HCT116 (cell line): ENCODE measurements around the gene FRAS1. TPM values are rescaled to one million over a fixed set of nuclear protein-coding genes. Genes with fewer than 3 reads are reported as not detected.
"Not testable (repeated sequence)": the region's sequence is repeated elsewhere in the genome, so short reads cannot be mapped to it uniquely, and the experiment has no call there.

ENCODE experiments used
- ATAC-seq: fragments of 200-7000 bp; cut with Tn5 transposase; 2 replicates; pipeline ENCODE4 v1.9.1; 2020; ENCODE audit warnings: mild to moderate bottlenecking, moderate library complexity
- BruUV-seq: library from RNA; stranded (reverse); fragments of 400-500 nt; replicated peaks from 2 replicates; lab custom pipeline; 2021; lab: Mats Ljungman, UMichigan
- CTCF ChIA-PET: fragments of 300-600 bp; sonication (Branson Sonifier 250); formaldehyde crosslinking; loops from one replicate; lab custom pipeline; 2021; ENCODE audit warnings: antibody characterized with exemption; lab: Charles Lee
- POLR2A ChIA-PET: fragments of 300-600, 350-600 bp; sonication (Branson Sonifier 250); formaldehyde crosslinking; loops from one replicate; lab custom pipeline; 2021; ENCODE audit warnings: antibody characterized with exemption; lab: Charles Lee
- RAD21 ChIA-PET, 2 experiments: fragments of 300-600 bp; sonication (Branson Sonifier 250); formaldehyde crosslinking; loops; one replicate each; lab custom pipeline; 2023; ENCODE audit warnings: low total read pairs in 2 of 2; ENCODE audit not compliant: uncharacterized antibody in 2 of 2, unreplicated experiment in 2 of 2, low non-redundant PET in 1 of 2; lab: Charles Lee
- DNase-seq: peaks from one replicate; pipeline ENCODE4 v3.0.0-alpha.2; 2010; ENCODE audit warnings: low read depth, low spot score
- H2AFZ ChIP-seq: fragments of 200-600 bp; shearing (Covaris generic), sonication (generic); 2 replicates; pipeline ENCODE4 v1.6.1; 2017; ENCODE audit warnings: low read depth, mixed run types, mixed read lengths, antibody characterized with exemption, low read length; ENCODE audit not compliant: poor library complexity, severe bottlenecking
- H3K27ac ChIP-seq: 2 replicates; pipeline ENCODE4 v1.5.1; 2012; ENCODE audit warnings: low read depth, low read length
- H3K27me3 ChIP-seq: fragments of 200-600 bp; sonication (generic); 2 replicates; pipeline ENCODE4 v1.6.1; 2016; ENCODE audit warnings: mixed run types, low read length, mixed read lengths; ENCODE audit not compliant: insufficient read depth
- H3K36me3 ChIP-seq, 2 experiments: fragments of 200-500 bp in 1 of 2; fragments of 200-600 bp in 1 of 2; sonication (Bioruptor generic) in 1 of 2; sonication (generic) in 1 of 2; 2 replicates each; pipeline versions ENCODE4 v1.5.1 to v1.6.1; 2014 to 2016; ENCODE audit warnings: low read length in 2 of 2, inconsistent platforms in 1 of 2, mixed read lengths in 1 of 2, mixed run types in 1 of 2; ENCODE audit not compliant: insufficient read depth in 2 of 2, control insufficient read depth in 1 of 2
- H3K4me1 ChIP-seq, 2 experiments: fragments of 200-600 bp in 1 of 2; sonication (generic) in 1 of 2; 2 replicates each; pipeline versions ENCODE4 v1.5.1 to v1.6.1; 2012 to 2017; ENCODE audit warnings: low read length in 2 of 2, inconsistent platforms in 1 of 2, mild to moderate bottlenecking in 1 of 2, mixed read lengths in 1 of 2, mixed run types in 1 of 2, moderate library complexity in 1 of 2; ENCODE audit not compliant: insufficient read depth in 2 of 2, control insufficient read depth in 1 of 2
- H3K4me2 ChIP-seq: fragments of 200-600 bp; sonication (generic); 2 replicates; pipeline ENCODE4 v1.6.1; 2017; ENCODE audit warnings: mixed run types, low read length, mixed read lengths
- H3K4me3 ChIP-seq, 2 experiments: fragments of 200-600 bp in 1 of 2; sonication (generic) in 1 of 2; replicated peaks in 1 of 2; 2 replicates each; pipeline ENCODE4 v1.5.1; 2011 to 2016; ENCODE audit warnings: low read length in 2 of 2, control low read depth in 1 of 2, low read depth in 1 of 2, mild to moderate bottlenecking in 1 of 2, mixed read lengths in 1 of 2, mixed run types in 1 of 2
- H3K79me2 ChIP-seq: fragments of 200-600 bp; sonication (generic); 2 replicates; pipeline ENCODE4 v1.6.1; 2017; ENCODE audit warnings: mild to moderate bottlenecking, mixed run types, low read length, moderate library complexity, mixed read lengths; ENCODE audit not compliant: insufficient read depth
- H3K9ac ChIP-seq: fragments of 200-600 bp; sonication (generic); 2 replicates; pipeline ENCODE4 v1.6.1; 2016; ENCODE audit warnings: low read length, mixed read lengths
- H3K9me2 ChIP-seq: fragments of 200-600 bp; sonication (generic), shearing (Covaris generic); 2 replicates; pipeline ENCODE4 v1.6.1; 2017; ENCODE audit warnings: mixed run types, mild to moderate bottlenecking, moderate library complexity; ENCODE audit not compliant: insufficient read depth
- H3K9me3 ChIP-seq, 2 experiments: fragments of 200-500 bp in 1 of 2; fragments of 200-600 bp in 1 of 2; sonication (Bioruptor generic) in 1 of 2; sonication (generic) in 1 of 2; 2 replicates each; pipeline ENCODE4 v1.6.1; 2014 to 2017; ENCODE audit warnings: low read length in 2 of 2, mixed read lengths in 2 of 2, inconsistent platforms in 1 of 2, low read depth in 1 of 2, mild to moderate bottlenecking in 1 of 2, mixed run types in 1 of 2, moderate library complexity in 1 of 2; ENCODE audit not compliant: control insufficient read depth in 1 of 2, insufficient read depth in 1 of 2
- H4K20me1 ChIP-seq: fragments of 200-600 bp; sonication (generic), shearing (Covaris generic); 2 replicates; pipeline ENCODE4 v1.6.1; 2017; ENCODE audit warnings: mixed run types, mild to moderate bottlenecking, moderate library complexity; ENCODE audit not compliant: insufficient read depth
- CBX3 ChIP-seq: IDR thresholded peaks from 2 replicates; pipeline ENCODE4 v1.6.1; 2012; ENCODE audit warnings: low read depth
- EZH2phosphoT487 ChIP-seq: fragments of 200-600 bp; IDR thresholded peaks from 2 replicates; pipeline ENCODE4 v1.6.1; 2018; ENCODE audit warnings: antibody characterized with exemption, borderline replicate concordance
- FOSL1 ChIP-seq: IDR thresholded peaks from 2 replicates; pipeline ENCODE4 v1.6.1; 2012; ENCODE audit warnings: low read depth
- JUND ChIP-seq: IDR thresholded peaks from 2 replicates; pipeline ENCODE4 v1.6.1; 2012
- ZFX ChIP-seq: fragments of 450-650 bp; IDR thresholded peaks from 2 replicates; pipeline ENCODE4 v1.6.1; 2017
- intact Hi-C: fragments of 100-400 bp; cut with micrococcal nuclease; formaldehyde crosslinking; loops from 2 replicates; pipeline ENCODE4 v1.10.0; 2022
- total RNA-seq: library from RNA; stranded (reverse); gene quantifications from one replicate; pipeline ENCODE4 v1.2.1, GENCODE V29; 2021; ENCODE audit not compliant: unreplicated experiment

FRAS1 gene
- total RNA-seq, 1 experiment from 2014 or later: 33.5 TPM

DNA sequence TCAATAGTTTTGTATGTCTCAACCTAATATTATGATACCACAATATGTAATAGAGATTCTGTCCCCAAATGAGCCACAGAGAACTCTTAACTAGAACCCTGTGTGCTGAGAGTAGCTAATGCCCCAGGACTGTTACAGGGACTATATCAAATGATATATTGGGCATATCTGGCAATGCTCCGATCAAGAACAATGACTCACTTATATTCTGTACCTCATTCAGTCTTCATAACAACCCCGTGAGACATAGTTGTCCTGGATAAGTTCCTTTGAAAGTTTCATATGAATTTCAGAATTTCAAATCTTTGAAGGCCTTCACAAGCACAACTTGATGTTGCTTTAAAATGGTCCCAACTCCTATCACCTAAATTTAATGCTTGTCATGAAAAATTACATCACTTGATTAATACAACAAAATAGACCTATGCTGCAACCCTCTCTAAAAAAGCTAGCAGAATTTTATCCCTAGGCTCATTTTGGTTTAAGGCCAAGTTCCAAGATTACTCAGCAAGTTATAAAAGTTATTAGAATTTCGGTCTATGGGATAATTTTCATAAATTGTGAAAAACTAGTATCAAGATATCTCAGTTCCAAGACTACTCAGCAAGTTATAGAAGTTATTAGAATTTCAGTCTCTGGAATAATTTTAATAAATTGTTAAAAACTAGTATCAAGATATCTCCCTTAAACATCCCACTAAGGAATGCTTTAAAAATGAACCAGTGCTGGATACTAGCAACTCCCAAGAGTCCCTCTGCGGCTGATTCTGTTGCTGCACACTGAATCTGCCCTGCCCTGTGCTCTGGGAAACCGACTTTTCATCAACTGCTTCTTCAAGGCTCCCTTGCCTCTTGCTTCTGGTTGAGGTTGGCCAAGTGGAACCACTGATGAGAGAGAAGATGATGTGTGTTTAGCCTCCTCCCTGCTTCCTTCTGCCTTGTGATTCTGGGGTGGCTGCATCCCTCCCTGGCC is 488.4 kb downstream of the FRAS1 start:
- CTCF ChIA-PET: interaction anchor here (1.7 kb wide), 1 partner anchor 551 kb away, joined by 4 read pairs; no protein-coding TSS in a partner anchor
- ATAC-seq: peak; percentile 61

DNA sequence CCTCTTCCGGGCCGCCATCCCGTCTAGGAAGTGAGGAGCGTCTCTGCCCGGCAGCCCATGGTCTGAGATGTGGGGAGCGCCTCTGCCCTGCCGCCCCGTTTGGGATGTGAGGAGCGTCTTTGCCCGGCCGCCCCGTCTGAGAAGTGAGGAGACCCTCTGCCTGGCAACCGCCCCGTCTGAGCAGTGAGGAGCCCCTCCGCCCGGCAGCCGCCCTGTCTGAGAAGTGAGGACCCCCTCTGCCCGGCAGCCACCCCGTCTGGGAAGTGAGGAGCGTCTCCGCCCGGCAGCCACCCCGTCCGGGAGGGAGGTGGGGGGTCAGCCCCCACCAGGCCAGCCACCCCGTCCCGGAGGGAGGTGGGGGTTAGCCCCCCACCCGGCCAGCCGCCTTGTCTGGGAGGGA is 490.8 kb downstream of the FRAS1 start:
- peaks cover 44 to 63% of the 10 kb centered on the region in 2 experiments for H3K4me1 ChIP-seq
- POLR2A ChIA-PET, H3K79me2 ChIP-seq, H3K9me3 ChIP-seq, CTCF ChIA-PET, H3K4me3 ChIP-seq, H3K36me3 ChIP-seq, H2AFZ ChIP-seq, H3K27me3 ChIP-seq, intact Hi-C loops, DNase-seq, H3K4me2 ChIP-seq, RAD21 ChIA-PET, BruUV-seq, H4K20me1 ChIP-seq, H3K9ac ChIP-seq, H3K9me2 ChIP-seq, ATAC-seq, H3K27ac ChIP-seq: not testable (repeated sequence)

More for the DNA sequence above, 488.4 kb downstream of the FRAS1 start:
- TSS peak; percentile 13 for BruUV-seq
- Histone ChIP-seq H3K27me3 (no peaks in the 10 kb centered on the region), H3K9me2 (no peaks in the 10 kb centered on the region), H3K9me3 (no peaks in the 10 kb centered on the region), H3K36me3 (peaks cover 0 to 2% of the 10 kb centered on the region in 2 experiments; a peak in 1 of 4 replicates), H3K4me2 (peak overlapping the region; percentile 64), H3K4me3 (no peak overlapping the region), H3K9ac (peak overlapping the region; percentile 56), H3K79me2 (no peaks in the 10 kb centered on the region), H3K27ac (peak overlapping the region; percentile 80; the same call in 1 of the 2 replicates), H4K20me1 (no peaks in the 10 kb centered on the region), H3K4me1 (peaks cover 49 to 59% of the 10 kb centered on the region in 2 experiments), H2AFZ (no peak overlapping the region)
- TF ChIP-seq CBX3 (0 out of 2 replicates have a peak, but pooled peaks have one; percentile 28), FOSL1 (peak; percentile 28; the same call in 1 of the 2 replicates), JUND (peak; percentile 45), EZH2phosphoT487 (no peak), ZFX (no peak)
- POLR2A ChIA-PET: interaction anchor here (1.0 to 1.2 kb wide), 2 partner anchors 15 kb away, joined by 3 read pairs; no protein-coding TSS in a partner anchor
- RAD21 ChIA-PET: no interaction called here
- intact Hi-C loops: no loop called here
- DNase-seq: no peak

DNA sequence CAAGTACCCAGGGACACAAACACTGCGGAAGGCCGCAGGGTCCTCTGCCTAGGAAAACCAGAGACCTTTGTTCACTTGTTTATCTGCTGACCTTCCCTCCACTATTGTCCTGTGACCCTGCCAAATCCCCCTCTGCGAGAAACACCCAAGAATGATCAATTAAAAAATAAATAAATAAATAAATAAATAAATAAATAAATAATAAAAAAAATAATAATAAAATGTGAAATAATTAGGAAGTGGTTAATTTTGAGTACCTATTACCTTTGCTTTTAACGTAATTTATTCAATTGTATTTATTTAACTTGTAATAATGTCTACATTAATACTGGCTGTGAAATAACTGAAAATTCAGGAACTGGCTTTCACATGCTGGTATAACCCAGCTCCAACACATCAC is 491.8 kb downstream of the FRAS1 start:
- H2AFZ ChIP-seq, H3K27ac ChIP-seq, ATAC-seq, H3K36me3 ChIP-seq, RAD21 ChIA-PET, H3K4me2 ChIP-seq, BruUV-seq, H3K9ac ChIP-seq, H3K9me3 ChIP-seq, H3K27me3 ChIP-seq, H4K20me1 ChIP-seq, intact Hi-C loops, CTCF ChIA-PET, DNase-seq, H3K9me2 ChIP-seq, H3K4me3 ChIP-seq: not testable (repeated sequence)
- H3K4me1 ChIP-seq: peaks cover 44 to 63% of the 10 kb centered on the region in 2 experiments
- POLR2A ChIA-PET: interaction anchor here (0.5 kb wide), 1 partner anchor 555 kb away, joined by 3 read pairs; no protein-coding TSS in a partner anchor
- peaks cover 14% of the 10 kb centered on the region for H3K79me2 ChIP-seq
